GM12873 (cell line): ENCODE results near the gene SEMA5A.

ENCODE experiments used
- CTCF ChIP-seq: IDR thresholded peaks from 2 replicates; pipeline ENCODE4 v1.5.1; 2012; ENCODE audit warnings: low read depth, mild to moderate bottlenecking, moderate library complexity, low read length, control low read depth; ENCODE audit not compliant: insufficient read depth; ENCODE audit errors: missing control alignments

Gene SEMA5A

GRCh38 chr5:9473624-9474023 is 72.3 kb downstream of the SEMA5A start:
- no peak for TF ChIP-seq CTCF

GRCh38 chr5:9470410-9470809 is 75.5 kb downstream of the SEMA5A start:
- no peak for TF ChIP-seq CTCF

GRCh38 chr5:9468060-9468388 is 77.9 kb downstream of the SEMA5A start:
- TF ChIP-seq CTCF, result no peak

GRCh38 chr5:9467199-9468059 is 78.4 kb downstream of the SEMA5A start:
- no peak for TF ChIP-seq CTCF

GRCh38 chr5:9466697-9467096 is 79.2 kb downstream of the SEMA5A start:
- no peak for TF ChIP-seq CTCF

GRCh38 chr5:9464478-9464877 is 81.4 kb downstream of the SEMA5A start:
- TF ChIP-seq CTCF, result no peak

GRCh38 chr5:9462109-9462508 is 83.8 kb downstream of the SEMA5A start:
- no peak for TF ChIP-seq CTCF
